Left forelimb (tissue), 1 donor: ENCODE data around the gene EEFSEC.

Experiments
- DNase-seq: peaks from one replicate; pipeline ENCODE4 v3.0.0-alpha.2; 2018; ENCODE audit warnings: low spot score

EEFSEC gene

DNA sequence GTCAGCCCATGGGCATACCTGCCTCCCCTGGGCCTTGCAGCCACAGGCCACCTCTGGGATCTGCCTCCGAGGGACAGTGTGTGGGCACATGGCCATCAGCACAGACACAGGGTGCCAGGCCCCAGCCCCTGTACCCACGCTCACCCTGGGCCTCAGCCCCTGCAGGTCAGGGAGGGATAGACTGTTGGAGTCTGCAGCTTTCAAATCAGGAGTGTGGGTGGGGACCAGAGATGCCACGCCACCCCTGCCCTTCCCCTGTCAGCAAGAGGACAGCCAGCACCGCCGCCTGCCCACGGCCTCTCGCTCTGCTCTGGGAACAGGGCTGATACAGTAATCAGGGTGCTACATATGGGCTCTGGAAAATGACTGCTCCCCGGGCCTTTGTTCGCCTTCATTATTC, 240.8 kb downstream of the EEFSEC start:
- DNase-seq = no peak

DNA sequence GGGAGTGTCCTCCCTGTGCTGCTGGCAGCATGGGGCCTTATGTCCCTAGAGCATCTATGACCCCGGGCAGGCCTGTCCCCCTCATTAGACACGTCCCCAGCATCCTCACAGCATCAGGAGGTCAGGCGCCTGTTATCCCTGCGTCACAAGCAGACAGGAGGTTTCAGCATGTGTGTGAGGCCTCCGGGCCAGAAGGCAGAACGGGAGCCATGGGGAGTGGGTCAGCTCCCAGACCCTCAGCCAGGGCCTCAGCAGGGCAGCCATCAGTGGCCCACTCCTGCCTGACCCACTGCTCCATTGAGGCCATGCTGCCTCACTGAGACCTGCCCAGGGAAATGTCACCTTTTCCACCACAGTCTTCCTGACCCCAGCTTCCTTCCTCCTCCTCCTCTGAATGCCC, 241.8 kb downstream of the EEFSEC start:
- DNase-seq = no peak

DNA sequence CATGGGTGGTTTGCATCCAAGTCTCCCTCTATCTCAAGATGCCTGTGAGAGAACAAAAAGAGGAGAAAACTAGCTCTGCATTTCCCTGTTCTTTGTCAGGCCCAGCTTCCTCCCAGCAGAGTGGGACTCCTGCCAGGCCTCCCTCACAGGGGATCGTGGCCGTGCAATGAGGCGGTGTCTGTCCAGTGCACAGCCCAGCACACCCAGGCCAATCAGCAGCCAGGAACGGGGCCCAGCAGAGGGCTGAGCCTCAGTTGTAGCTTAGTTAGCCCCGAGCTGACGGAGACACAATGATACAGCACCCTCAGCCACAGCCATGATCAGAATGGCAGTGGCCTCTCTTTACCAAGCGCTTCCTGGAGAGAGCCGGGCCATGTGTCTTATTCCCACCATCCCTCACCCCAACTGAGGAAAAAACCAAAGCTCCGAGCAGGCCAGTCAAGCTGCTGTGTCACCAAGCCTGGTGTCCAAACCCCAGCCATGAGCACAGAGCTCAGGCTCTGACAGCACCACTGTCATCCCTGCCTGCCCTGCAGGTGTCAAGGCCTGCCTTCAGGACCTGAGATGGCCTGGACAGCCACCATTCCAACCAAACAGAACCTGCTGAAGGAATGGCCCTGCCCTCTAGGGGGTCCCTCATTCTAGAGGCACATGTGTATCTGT, 242.3 kb downstream of the EEFSEC start:
- peak; percentile 84 for DNase-seq

DNA sequence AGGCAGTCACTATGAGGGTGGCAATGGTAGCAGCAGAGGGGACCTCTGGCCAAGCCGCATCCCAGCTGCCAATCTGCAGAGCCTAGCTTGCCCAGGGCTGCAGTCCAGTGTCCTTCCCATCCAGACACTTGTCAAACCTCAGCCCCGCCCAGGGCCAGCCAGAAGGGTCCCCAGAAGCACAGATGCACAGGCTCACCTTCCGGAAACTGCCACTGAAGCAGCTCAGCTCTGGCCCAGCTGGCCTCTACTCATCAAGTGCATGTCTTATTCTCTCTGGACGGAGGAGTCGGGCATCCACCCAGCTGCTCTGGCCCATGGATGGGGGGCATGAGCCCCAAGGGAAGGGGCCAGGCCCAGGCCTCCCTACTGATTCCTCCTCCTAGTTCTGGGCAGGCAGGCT, 244.2 kb downstream of the EEFSEC start:
- no peak for DNase-seq

DNA sequence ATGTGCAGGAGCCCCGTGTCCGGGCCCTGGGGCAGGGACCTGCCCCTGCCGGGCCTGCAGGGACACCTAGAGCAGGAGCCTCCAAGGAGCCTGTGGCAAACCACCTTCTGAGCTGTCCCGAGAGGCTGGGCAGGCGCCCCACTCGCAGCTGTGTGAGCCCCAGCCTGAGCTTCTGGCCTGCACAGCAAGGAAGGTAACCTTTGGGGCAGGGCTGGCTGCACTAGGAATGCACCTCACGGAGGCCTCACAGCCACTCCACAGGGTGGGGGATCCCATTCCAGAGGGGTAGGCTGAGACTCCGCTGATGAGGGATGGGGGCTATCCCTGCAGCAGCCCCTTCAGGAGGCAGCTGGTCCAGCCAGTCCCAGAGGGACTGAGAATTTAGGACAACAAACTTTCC, 245.3 kb downstream of the EEFSEC start:
- no peak for DNase-seq

DNA sequence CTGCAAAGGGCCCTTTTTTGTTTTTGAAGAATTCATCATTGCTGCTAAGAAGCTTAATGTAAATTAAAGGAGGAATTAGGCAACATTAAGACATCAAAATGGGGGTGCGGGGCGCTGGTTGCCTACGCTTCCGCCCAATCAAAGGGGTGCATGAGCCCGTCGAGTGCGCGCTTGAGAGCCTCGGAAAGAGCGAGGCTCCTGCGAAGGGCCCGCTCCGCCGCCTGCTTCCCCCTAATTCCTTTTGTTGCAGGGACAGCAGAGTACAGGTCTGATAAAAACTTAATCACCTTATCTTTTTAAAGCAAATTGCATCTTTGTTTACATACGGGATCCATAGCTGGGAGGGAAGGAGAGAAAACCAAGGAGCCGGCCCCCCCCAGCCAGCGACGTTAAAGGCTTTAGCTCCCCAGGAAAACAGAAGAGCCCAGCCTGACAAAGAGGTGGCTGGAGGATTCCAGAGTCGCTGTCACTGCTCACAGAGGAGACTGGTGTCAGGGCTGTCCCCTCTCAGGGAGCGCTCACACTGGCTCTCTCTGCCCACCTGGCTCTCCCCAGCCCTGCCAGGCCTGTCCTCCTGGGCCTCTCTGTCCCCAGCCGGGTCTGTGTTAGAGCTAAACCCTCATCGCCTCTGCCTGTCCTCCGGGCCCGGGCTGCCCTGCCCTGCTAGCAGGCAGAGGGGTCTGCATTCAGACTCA, 246.1 kb downstream of the EEFSEC start:
- no peak for DNase-seq

DNA sequence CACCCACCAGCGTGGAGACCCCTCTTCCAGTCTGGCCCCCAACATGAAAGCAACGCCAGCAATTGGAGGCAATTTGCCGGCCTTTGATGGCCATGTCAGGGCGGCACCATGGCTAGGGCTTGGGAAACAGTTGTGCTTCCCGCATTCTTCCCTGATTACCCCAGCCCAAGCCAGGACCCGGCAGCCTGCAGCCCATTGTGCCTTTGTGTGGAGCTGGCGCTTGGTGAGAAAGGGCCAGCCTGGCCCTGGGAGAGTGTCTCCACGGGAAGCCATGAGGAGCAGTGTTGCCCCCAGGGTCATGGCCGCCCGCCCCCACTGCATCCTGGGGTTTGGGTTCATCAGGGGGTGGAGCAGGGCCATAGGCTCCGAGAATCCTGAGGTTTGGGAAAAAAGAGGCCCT, 247.4 kb downstream of the EEFSEC start:
- DNase-seq = no peak

DNA sequence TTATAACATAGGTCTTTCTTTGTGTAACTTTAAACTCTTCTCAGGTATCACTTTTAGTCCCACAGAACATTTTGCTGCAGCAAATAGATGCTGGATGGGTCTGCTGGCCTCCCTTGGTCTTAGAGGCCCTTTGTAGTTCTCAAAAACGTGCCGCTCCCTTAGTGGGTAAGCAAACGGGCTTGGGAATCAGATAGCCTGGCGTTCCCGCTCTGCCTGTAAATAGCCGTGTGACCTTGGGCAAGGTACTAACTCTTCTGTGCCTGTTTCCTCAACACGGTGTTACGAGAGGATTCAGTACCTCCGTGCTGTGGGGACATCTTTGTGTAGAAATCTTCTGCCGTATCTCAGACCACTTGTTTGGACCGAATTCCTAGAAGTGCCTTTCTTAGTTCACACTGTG, 249.0 kb downstream of the EEFSEC start:
- DNase-seq = no peak

DNA sequence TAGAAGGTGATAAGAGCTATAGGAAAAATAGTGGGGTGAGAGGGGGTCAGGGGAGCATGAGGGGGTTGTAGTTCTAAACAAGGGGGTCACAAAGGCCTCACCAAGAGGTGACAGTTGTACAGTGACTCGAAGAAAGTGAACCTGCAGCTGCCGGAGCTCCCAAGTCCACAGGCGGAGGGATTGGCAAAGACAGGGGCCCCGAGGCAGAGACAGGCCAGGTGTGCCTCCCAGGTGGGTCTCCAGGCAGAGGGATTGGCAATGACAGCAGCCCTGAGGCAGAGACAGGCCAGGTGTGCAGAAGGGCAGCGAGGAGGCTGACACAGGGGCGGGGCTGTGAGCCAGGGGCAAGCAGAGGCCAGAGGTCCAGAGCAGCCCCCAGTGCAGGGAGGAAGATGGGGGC, 249.7 kb downstream of the EEFSEC start:
- no peak for DNase-seq

DNA sequence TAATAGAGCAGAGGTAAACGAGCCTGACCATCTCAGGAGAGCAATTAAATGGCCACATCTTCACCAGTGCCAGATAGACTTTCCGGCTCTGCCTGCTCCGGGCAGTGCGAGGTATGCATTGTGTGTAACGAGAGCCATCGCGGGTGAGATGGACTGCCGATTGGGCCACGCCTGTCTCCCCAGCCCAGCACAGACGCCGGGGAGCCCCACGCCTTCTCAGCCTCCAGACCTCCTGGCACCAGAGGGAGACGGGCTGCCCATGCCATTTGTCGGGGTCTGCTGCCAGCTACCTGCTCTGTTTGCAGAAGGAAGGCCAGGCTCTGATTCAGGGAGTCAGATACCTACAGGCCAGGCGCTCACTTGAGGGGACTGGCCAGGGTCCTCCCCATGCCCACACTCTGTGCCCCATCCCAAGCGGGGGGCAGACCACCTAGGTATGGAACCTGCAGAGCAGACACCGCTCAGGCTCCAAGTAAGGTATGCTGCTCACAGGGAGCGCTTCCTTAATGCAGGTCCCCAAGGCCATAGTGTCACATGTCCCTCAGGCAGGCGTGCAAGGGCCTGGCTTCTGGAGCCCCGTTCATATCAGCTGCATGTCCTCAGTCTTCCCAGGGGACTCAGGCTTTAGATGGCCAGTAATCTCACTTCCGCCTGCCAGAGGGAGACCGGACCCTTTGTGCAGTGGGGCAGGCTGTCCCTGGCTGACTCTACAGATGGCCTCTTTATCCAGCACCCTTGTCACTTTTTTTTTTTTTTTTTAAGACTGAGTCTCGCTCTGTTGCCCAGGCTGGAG, 251.2 kb downstream of the EEFSEC start:
- DNase-seq = no peak

DNA sequence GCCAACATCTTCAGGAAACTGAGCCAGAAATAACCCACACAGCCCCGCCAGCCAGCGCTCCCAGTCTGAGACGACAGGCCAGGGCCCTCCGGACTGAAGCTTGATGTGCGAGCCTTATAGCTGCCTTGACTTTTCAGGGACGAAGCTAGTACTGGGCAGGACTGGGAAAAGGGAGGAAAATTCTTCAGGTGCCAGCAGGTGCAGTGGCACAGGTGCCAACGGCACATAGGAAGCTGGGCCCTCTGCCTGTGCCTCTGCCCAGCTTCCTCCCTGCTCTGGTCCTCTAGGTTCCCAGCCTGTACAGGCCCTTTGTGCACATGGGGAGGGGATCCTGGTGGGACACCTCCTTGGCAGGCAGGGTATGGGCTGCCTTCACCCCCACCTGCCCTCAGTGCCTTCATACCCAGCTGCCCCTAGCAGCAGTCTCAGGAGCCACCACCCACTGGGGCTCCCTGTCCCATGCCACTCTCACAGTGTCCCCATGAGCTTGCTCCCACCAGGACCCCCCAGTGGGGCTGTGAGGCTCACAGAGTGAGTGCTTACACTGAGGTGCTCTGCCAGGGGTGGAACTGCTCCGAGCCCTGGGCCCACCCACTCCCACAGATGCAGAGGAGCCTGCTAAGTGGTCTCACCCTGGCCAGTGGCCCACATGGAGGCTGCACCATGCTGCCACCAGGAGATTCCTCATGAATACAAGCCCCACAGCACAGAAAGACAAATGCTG, 252.4 kb downstream of the EEFSEC start:
- DNase-seq = no peak

DNA sequence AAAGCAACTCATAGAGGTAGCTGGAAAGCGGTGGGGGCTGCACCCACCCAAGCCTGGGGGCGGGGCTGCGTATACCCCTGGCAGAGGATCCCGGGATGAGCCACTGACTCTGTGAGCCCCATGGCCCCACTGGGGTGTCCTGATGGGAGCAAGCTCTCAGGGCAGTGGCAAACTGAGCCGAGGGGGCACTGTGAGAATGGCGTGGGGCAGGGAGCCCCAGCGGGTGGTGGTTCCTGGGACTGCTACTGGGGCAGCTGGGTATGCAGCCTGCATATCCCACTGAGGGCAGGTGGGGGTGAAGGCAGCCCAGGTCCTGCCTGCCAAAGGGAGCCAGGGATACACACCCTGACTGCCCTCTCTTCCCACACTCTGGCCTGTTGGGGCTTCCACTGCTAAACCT, 254.0 kb downstream of the EEFSEC start:
- no peak for DNase-seq

DNA sequence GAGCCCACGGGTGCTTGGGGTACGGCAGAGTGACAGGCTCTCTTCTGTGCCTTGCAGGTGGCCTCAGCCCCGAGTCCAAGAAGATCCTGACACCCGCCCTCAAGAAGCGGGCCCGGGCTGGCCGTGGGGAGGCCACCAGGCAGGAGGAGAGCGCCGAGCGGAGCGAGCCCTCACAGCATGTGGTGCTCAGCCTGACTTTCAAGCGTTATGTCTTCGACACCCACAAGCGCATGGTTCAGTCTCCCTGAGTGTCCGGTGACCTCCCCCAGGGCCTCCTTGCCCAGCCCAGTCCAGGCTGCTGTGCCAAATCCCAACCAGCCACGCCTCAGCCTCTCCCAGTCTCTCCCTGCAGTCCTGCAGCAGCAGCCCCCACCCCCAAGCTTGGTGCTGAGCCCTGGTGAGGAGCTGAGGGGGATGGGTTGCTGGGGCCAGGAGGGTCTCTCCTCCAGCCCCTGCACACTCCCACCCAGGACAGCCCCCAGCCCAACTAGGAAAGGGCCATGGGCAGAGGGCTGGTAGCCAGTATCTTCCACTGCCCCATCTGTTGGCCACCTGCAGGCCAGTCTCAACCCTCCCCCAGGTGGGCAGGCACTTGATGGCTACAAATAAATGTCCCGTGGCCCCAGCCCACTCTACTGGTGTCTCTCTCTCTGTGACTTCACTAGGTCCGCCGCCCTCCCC, 254.9 kb downstream of the EEFSEC start:
- DNase-seq = no peak

DNA sequence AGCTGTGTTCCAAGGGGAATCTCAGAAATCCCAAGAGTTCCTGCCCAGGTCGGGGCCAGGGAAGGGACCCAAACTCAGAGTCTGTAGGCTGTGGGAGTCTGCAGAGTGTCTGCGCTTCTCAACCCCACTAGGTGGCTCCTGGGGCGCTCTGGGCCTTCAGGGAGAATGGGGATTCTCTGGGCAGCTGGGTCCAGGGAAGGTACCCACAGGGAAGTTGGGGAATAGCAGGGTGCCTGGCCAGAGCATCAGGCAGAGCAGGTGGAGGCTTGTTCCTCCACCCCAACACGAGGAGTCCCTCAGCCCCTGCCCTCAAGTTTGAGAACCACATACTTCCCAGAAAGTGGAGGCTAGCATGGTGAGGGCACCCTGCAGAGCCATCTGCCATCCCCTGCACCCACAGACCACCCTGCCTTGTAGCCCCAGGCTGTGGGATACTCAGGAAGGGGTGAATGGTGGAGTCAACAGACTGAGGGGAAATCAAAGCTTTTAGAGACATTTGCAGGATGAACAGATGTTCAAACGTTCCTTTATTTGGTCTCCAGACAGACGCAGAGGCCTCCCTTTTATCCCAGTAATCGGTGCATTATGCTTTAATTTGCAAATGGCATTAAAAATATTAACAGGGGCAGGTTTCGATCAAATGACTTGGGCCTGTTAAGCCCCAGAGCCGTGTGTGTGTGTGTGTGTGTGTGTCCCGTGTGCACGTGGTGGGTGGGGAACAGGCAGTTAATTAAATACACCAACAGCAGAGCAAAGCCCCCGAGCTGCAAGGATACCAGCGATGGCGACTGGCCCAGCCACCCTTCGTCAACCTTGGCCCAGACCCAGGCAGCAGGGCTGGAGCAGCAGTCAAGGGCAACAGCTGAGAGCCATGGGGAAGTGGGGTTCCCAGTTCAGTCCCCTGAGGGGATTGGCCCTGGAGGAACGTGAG, 255.7 kb downstream of the EEFSEC start:
- DNase-seq = no peak

DNA sequence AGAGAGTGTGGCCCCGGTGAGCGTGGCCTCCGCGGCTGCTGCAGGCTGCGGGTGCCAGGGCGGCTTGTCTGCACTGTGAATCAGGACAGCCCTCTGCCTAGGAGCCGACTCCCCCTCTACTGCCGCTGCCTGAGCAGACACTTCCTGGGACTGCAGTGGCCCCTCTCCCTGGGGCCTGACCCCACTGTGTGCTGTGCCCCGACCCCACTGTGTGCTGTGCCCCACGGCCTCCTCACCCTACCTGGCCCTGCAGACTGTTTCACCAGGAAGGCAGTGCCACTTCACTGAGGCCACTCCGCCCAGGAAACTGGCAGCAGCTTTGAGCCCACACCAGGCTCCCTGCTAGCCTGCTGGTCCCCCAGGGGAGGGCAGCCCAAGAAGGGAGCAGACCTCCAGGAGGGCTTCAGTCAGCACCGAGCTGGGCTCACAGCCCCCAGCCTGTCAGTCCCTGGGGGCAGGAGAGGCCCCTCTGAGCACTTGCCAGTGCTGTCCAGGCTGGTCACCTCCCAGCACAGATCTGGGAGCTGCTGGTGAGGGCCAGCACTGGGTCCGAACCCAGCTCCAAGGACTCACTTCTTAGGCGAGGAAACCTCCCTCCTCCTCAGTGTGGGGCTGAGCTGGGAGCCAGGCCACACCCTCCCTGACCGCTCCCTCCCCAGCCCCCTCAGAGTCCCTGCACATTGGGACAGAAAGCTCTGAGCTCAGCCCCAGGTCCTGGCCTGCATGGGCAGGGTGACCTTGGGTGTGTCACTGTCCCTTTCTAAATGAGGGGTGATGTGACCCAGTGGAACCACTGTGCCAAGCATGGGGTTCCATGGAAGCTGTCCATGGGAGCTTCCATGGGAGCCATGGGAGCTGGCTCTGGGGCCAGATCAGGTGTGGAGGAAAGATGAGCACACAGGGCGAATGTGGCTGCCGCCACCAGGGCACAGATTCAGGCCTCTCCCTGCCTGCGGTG, 256.6 kb downstream of the EEFSEC start:
- DNase-seq = no peak

DNA sequence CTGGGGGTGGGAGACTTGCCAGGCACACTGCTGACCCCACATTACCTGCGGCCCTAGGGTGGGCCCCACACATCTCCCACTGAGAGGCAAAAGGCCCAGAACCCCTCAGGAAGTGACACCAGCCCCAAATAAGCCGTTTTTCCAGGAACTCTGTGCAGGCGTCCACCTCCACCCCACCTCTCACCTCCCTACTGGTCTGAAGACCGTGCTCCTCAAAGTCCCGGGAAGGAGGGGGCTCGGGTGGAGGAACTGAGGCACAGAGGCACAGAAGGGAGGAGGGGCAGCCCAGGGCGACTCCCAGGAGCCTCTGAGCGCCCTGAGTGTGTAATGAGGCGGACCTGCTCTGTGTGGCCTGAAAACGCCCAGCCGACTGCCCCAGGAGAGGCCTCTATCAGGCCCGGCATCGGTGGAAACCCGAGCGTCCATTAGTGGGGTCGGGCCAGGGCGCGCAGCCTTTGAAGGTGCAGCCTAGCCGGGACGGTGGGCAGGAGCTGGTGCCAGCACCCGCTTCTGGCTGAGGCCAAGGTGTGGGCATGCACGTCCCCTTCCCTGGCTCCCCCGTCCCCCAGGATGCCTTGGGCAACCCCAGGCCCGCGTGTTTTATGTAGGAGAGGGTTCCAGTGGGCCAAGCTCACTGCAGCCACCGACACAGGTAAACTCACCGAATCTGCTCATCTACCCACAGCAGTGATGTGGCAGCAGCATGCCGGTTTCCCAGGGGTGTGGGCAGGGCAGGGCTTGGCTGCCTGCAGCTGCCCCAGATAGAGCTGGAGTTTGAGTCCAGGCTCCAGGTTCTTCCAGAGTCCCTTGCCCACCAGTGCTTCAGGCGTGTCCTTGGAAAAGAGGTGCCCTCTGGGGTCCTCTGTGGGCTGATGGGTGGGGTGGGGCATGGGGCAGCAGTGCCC, 257.6 kb downstream of the EEFSEC start:
- DNase-seq = no peak

DNA sequence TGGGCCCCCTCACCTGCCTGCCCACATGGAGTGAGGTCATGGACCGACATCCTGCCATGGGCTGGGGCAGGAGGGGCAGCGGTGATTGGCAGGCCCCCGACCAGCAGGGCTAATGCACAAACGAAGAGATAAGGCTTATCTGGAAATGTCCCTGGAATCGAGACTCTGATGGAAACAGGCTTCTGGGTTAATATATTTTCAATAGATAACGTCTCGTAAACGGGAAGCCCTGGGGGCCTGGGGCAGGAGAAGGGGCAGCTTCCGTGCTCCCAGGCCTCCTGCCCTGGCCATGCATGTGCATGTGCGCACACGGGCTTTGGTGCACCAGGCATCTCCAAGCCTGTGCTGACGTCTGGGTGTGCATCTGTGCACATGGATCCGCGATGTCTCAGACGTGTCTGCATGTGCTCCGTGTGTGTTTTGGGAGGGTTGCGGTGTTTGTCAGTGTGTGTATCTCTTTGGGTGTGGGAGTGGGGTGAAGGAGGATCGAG, 258.3 kb downstream of the EEFSEC start:
- no peak for DNase-seq
